ENCODE data around the gene RIMBP2. TPM values are rescaled to one million over a fixed set of nuclear protein-coding genes. Genes with fewer than 3 reads are reported as not detected.

RIMBP2 gene
- total RNA-seq, 3 donors from 2014 or later = 2.3 to 5.9 (median 5.4) TPM

- no peak overlapping the region for H3K4me3 ChIP-seq
- ATAC-seq = no peak
These were observed 72.0 kb downstream of the RIMBP2 start for GRCh38 chr12:130644146-130644545.

GRCh38 chr12:130642856-130643255 is 73.2 kb downstream of the RIMBP2 start:
- Histone ChIP-seq H3K4me3 (no peak overlapping the region), H3K36me3 (ENCODE audit: low read depth) (no peaks in the 10 kb centered on the region), H3K4me1 (ENCODE audit: low read depth) (peaks cover 8% of the 10 kb centered on the region), H3K9me3 (no peaks in the 10 kb centered on the region)
- no peak for TF ChIP-seq CTCF (IDR thresholded peaks at IDR 0.05)
- DNase-seq = no peak
- no peak for ATAC-seq
- intact Hi-C loops (cut with DNase I, micrococcal nuclease) = no loop called here

More at GRCh38 chr12:130644146-130644545, 72.0 kb downstream of the RIMBP2 start:
- DNase-seq = no peak
- no peak for TF ChIP-seq CTCF (IDR thresholded peaks at IDR 0.05)
- no peaks in the 10 kb centered on the region for H3K36me3 ChIP-seq (ENCODE audit: low read depth)
- H3K9me3 ChIP-seq = no peaks in the 10 kb centered on the region
- peaks cover 8% of the 10 kb centered on the region for H3K4me1 ChIP-seq (ENCODE audit: low read depth)
- intact Hi-C loops (cut with DNase I, micrococcal nuclease) = no loop called here

- TF ChIP-seq CTCF (IDR thresholded peaks at IDR 0.05) = no peak
- Histone ChIP-seq H3K9me3 (no peaks in the 10 kb centered on the region), H3K4me1 (ENCODE audit: low read depth) (peaks cover 8% of the 10 kb centered on the region), H3K36me3 (ENCODE audit: low read depth) (no peaks in the 10 kb centered on the region), H3K4me3 (no peak overlapping the region)
- intact Hi-C loops (cut with DNase I, micrococcal nuclease) = no loop called here
- DNase-seq = no peak
- no peak for ATAC-seq
These were observed 74.4 kb downstream of the RIMBP2 start for GRCh38 chr12:130641533-130642184.

GRCh38 chr12:130640901-130641300 is 75.2 kb downstream of the RIMBP2 start:
- intact Hi-C loops (cut with DNase I, micrococcal nuclease) = no loop called here
- DNase-seq = no peak
- ATAC-seq = no peak
- H3K4me3 ChIP-seq = no peak overlapping the region
- H3K36me3 ChIP-seq (ENCODE audit: low read depth) = no peaks in the 10 kb centered on the region
- TF ChIP-seq CTCF (IDR thresholded peaks at IDR 0.05) = no peak
- peaks cover 8% of the 10 kb centered on the region for H3K4me1 ChIP-seq (ENCODE audit: low read depth)
- no peaks in the 10 kb centered on the region for H3K9me3 ChIP-seq

- Histone ChIP-seq H3K9me3 (no peaks in the 10 kb centered on the region), H3K4me1 (ENCODE audit: low read depth) (peaks cover 8% of the 10 kb centered on the region), H3K4me3 (no peak overlapping the region), H3K36me3 (ENCODE audit: low read depth) (no peaks in the 10 kb centered on the region)
- TF ChIP-seq CTCF (IDR thresholded peaks at IDR 0.05) = no peak
- intact Hi-C loops (cut with DNase I, micrococcal nuclease) = no loop called here
- ATAC-seq (no peak), DNase-seq (no peak)
These were observed 75.6 kb downstream of the RIMBP2 start for GRCh38 chr12:130640496-130640895.

Data from mucosa of descending colon (tissue), 3 donors.